Activated T-cell treated with anti-CD3 and anti-CD28 coated beads, Interleukin-2, amount 50 U/mL, for 4 hours (primary cell): ENCODE measurements around the gene POLE3. TPM values are rescaled to one million over a fixed set of nuclear protein-coding genes. Genes with fewer than 3 reads are reported as not detected.
"Not testable (repeated sequence)": the region's sequence is repeated elsewhere in the genome, so short reads cannot be mapped to it uniquely, and the experiment has no call there.

Source experiments
- ATAC-seq, 2 donors: fragments of 200-7000 bp; cut with Tn5 transposase; one replicate each; pipeline ENCODE4 v1.10.0; 2021
- DNase-seq: peaks from one replicate; pipeline ENCODE4 v3.0.0-alpha.2; 2020
- H3K27me3 Mint-ChIP-seq: one replicate; pipeline ENCODE4 v1.8.0; 2021; ENCODE audit warnings: low read depth, mixed read lengths
- H3K36me3 Mint-ChIP-seq: one replicate; pipeline ENCODE4 v1.8.0; 2022; ENCODE audit warnings: mixed read lengths; ENCODE audit not compliant: insufficient read depth
- H3K4me1 Mint-ChIP-seq: one replicate; pipeline ENCODE4 v1.8.0; 2021; ENCODE audit warnings: low read depth, mixed read lengths
- H3K4me3 Mint-ChIP-seq: one replicate; pipeline ENCODE4 v1.8.0; 2021; ENCODE audit warnings: mild to moderate bottlenecking, moderate library complexity, mixed read lengths
- H3K9me3 Mint-ChIP-seq: one replicate; pipeline ENCODE4 v1.8.0; 2021; ENCODE audit warnings: mixed read lengths
- total RNA-seq, 3 donors: library from RNA; stranded (reverse); gene quantifications; one replicate each; pipeline ENCODE4 v1.2.1, GENCODE V29; 2021

Gene POLE3
- total RNA-seq, 3 donors from 2014 or later, result 97.5 to 111 (median 106) TPM

- Mint-ChIP-seq H3K36me3 (peaks cover 4% of the 10 kb centered on the region), H3K27me3 (peaks cover 9% of the 10 kb centered on the region), H3K4me1 (peaks cover 8% of the 10 kb centered on the region), H3K4me3 (peak overlapping the region; percentile 79), H3K9me3 (no peaks in the 10 kb centered on the region)
- ATAC-seq, result no peak
- no peak for DNase-seq
These were observed 35.1 kb downstream of the POLE3 start for GRCh38 chr9:113375057-113376023.

GRCh38 chr9:113373676-113374392 lies 36.6 kb downstream of the POLE3 start:
- DNase-seq (no peak), ATAC-seq (no peak)
- Mint-ChIP-seq H3K36me3 (peaks cover 4% of the 10 kb centered on the region), H3K9me3 (no peaks in the 10 kb centered on the region), H3K4me1 (peaks cover 8% of the 10 kb centered on the region), H3K4me3 (no peak overlapping the region), H3K27me3 (peaks cover 9% of the 10 kb centered on the region)

DNA sequence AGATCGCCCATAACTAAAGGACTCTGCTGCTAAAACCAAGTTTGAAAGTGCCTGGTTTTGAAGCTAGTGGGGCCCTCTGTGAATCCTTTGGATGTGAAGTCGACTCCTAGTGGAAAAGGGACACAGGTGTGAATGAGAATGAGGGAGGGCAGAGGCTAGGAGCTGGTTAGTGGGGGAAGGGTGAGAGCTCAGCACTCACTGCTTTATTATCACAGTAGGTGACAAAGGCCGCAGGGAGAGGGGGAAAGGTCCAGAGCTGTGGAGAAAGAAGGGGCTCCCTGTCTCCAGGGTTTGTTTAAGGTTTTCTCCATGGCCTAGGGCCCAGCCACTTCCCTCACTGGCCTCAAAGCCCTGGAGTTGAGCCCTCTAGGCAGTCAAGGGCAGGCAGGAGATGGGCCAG lies 37.2 kb downstream of the POLE3 start:
- DNase-seq (no peak), ATAC-seq (no peak)
- H3K4me3 Mint-ChIP-seq, result no peak overlapping the region
- peaks cover 4% of the 10 kb centered on the region for H3K36me3 Mint-ChIP-seq
- no peaks in the 10 kb centered on the region for H3K9me3 Mint-ChIP-seq
- H3K27me3 Mint-ChIP-seq, result peaks cover 9% of the 10 kb centered on the region
- peaks cover 8% of the 10 kb centered on the region for H3K4me1 Mint-ChIP-seq

GRCh38 chr9:113372059-113372458 lies 38.4 kb downstream of the POLE3 start:
- peaks cover 9% of the 10 kb centered on the region for H3K27me3 Mint-ChIP-seq
- no peak for DNase-seq

GRCh38 chr9:113370806-113371325 lies 39.6 kb downstream of the POLE3 start:
- no peaks in the 10 kb centered on the region for H3K9me3 Mint-ChIP-seq
- ATAC-seq, result no peak
- H3K4me1 Mint-ChIP-seq, result peaks cover 8% of the 10 kb centered on the region
- no peak for DNase-seq
- peaks cover 4% of the 10 kb centered on the region for H3K36me3 Mint-ChIP-seq
- peaks cover 9% of the 10 kb centered on the region for H3K27me3 Mint-ChIP-seq
- no peak overlapping the region for H3K4me3 Mint-ChIP-seq

More at GRCh38 chr9:113372059-113372458, 38.4 kb downstream of the POLE3 start:
- Mint-ChIP-seq H3K36me3 (peaks cover 4% of the 10 kb centered on the region), H3K4me3 (no peak overlapping the region), H3K4me1 (peaks cover 8% of the 10 kb centered on the region), H3K9me3 (no peaks in the 10 kb centered on the region)
- no peak for ATAC-seq

DNA sequence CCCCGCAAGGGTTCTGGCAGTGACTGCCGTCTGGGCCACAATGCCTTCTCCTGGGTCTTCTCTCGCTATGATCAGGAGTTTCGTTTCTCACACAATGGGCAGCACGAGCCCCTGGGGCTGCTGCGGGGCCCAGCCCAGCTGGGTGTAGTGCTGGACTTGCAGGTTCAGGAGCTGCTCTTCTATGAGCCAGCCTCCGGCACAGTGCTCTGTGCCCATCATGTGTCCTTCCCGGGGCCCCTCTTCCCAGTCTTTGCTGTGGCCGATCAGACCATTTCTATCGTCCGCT lies 40.7 kb downstream of the POLE3 start:
- Mint-ChIP-seq H3K9me3 (no peaks in the 10 kb centered on the region), H3K4me3 (no peak overlapping the region), H3K36me3 (peaks cover 4% of the 10 kb centered on the region), H3K27me3 (peaks cover under 1% of the 10 kb centered on the region), H3K4me1 (no peaks in the 10 kb centered on the region)
- DNase-seq (no peak), ATAC-seq (no peak)

DNA sequence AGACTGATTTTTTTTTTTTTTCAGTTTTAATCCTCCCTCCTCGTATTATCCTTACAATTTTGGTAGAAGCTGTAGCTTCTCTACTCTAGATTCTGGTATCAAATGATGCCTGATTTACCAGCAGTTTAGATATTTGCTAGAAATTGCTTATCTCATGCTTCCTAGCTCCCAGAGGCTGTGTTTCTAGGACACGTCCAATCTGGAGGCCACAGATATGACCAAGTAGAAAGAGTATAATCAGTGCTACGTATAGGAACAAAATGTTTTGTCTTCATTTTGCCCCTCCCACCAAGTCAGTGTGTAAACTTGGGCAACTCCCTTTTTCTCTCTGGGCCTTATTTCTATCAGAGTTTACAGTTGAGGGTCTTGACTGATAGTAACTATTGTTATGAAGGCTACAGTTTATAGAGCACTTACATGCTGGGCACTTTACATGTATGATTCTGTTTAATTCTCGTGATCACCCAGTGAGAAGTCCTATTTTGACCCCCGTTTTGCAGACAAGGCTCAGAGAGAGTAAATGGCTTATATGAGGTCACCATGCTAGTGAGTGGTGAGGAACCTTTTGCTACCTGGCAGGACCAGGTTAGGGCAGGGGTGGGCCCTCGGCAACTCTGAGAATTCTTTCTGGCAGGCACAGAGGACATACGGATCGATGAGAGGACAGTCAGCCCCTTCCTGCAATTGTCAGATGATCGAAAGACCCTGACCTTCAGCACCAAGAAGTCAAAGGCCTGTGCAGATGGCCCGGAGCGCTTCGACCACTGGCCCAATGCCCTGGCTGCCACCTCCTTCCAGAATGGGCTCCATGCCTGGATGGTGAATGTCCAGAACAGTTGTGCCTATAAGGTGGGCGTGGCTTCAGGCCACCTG lies 41.3 kb downstream of the POLE3 start:
- peaks cover 4% of the 10 kb centered on the region for H3K36me3 Mint-ChIP-seq
- no peak for ATAC-seq
- no peaks in the 10 kb centered on the region for H3K27me3 Mint-ChIP-seq

GRCh38 chr9:113368348-113368981 lies 42.0 kb downstream of the POLE3 start:
- peaks cover 4% of the 10 kb centered on the region for H3K36me3 Mint-ChIP-seq
- DNase-seq, result no peak

More for the DNA sequence above, 41.3 kb downstream of the POLE3 start:
- Mint-ChIP-seq H3K9me3 (no peaks in the 10 kb centered on the region), H3K4me1 (no peaks in the 10 kb centered on the region), H3K4me3 (no peak overlapping the region)
- no peak for DNase-seq

GRCh38 chr9:113365652-113366051 lies 44.8 kb downstream of the POLE3 start:
- H3K36me3 Mint-ChIP-seq, ATAC-seq: not testable (repeated sequence)

More at GRCh38 chr9:113368348-113368981, 42.0 kb downstream of the POLE3 start:
- no peak overlapping the region for H3K4me3 Mint-ChIP-seq
- H3K4me1 Mint-ChIP-seq, result no peaks in the 10 kb centered on the region
- no peak for ATAC-seq
- H3K9me3 Mint-ChIP-seq, result no peaks in the 10 kb centered on the region
- no peaks in the 10 kb centered on the region for H3K27me3 Mint-ChIP-seq

GRCh38 chr9:113364951-113365350 lies 45.5 kb downstream of the POLE3 start:
- Mint-ChIP-seq H3K4me1 (peaks cover 6% of the 10 kb centered on the region), H3K4me3 (no peak overlapping the region), H3K27me3 (peaks cover 2% of the 10 kb centered on the region), H3K9me3 (no peaks in the 10 kb centered on the region), H3K36me3 (no peaks in the 10 kb centered on the region)
- ATAC-seq (no peak), DNase-seq (no peak)

More at GRCh38 chr9:113365652-113366051, 44.8 kb downstream of the POLE3 start:
- not testable (repeated sequence) for H3K27me3 Mint-ChIP-seq, DNase-seq, H3K4me3 Mint-ChIP-seq, H3K9me3 Mint-ChIP-seq, H3K4me1 Mint-ChIP-seq

DNA sequence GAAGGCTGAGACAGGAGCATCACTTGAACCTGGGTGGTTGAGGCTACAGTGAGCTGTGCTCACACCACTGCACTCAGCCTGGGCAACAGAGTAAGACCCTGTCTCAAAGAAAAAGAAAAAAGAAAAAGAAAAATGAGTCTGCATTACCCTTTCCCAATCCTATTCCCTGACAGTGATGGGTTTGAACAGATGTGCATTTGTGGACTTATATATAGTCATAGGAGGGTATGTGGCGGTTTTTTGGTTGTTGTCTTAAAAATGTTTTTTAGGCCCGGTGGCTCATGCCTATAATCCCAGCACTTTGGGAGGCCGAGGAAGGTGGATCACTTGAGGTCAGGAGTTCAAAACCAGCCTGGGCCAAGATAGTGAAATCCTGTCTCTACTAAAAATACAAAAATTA lies 47.1 kb downstream of the POLE3 start:
- H3K4me3 Mint-ChIP-seq, result no peak overlapping the region
- peaks cover 6% of the 10 kb centered on the region for H3K4me1 Mint-ChIP-seq
- no peaks in the 10 kb centered on the region for H3K36me3 Mint-ChIP-seq
- H3K27me3 Mint-ChIP-seq, result peaks cover 2% of the 10 kb centered on the region
- DNase-seq, result no peak
- H3K9me3 Mint-ChIP-seq, result no peaks in the 10 kb centered on the region
- no peak for ATAC-seq

- ATAC-seq, result peak; percentile 84 to 86
- no peak overlapping the region for H3K4me3 Mint-ChIP-seq
These were observed 49.0 kb downstream of the POLE3 start for GRCh38 chr9:113361304-113362018.

GRCh38 chr9:113360242-113360842 lies 50.1 kb downstream of the POLE3 start:
- Mint-ChIP-seq H3K4me1 (peaks cover 6% of the 10 kb centered on the region), H3K36me3 (no peaks in the 10 kb centered on the region), H3K9me3 (no peaks in the 10 kb centered on the region), H3K4me3 (no peak overlapping the region), H3K27me3 (peaks cover 3% of the 10 kb centered on the region)
- no peak for ATAC-seq
- no peak for DNase-seq

More at GRCh38 chr9:113361304-113362018, 49.0 kb downstream of the POLE3 start:
- Mint-ChIP-seq H3K27me3 (peaks cover 3% of the 10 kb centered on the region), H3K36me3 (no peaks in the 10 kb centered on the region), H3K4me1 (peaks cover 6% of the 10 kb centered on the region), H3K9me3 (no peaks in the 10 kb centered on the region)
- no peak for DNase-seq
